ENCODE measurements around the gene EIF4EBP2.

EIF4EBP2 gene

DNA sequence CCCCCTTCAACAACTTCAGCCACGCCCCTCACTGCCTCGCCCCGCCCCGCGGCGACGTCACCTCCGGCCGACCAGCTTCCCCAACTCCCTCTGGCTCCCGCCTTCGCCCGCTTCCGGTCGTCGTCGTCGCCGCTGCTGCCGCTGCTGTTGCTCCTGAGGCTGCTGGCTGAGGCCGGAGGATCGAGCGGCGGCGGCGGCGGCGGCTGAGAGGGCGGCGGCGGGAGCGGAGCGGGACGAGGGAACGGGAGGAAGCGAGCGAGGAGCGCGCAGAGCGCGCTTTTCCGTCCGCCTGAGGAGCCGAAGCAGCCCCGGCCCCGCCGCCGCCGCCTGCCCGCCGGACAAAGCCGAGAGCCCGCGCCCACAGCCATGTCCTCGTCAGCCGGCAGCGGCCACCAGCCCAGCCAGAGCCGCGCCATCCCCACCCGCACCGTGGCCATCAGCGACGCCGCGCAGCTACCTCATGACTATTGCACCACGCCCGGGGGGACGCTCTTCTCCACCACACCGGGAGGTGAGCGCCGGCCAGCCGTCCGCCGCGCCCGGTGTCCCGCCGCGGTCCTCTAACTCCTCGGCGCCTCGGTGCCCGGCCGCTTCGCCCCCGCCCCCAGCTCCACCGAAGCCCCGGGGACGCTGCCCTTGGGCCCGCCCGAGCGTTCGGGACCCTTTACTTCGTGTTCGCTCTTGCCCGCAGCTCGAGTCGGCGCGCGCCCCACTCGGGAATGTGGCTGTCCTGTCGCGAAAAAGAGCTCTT, at the start of gene EIF4EBP2:
Gene EIF4EBP2 (plus strand): TSS at position 110 of the 751 bp plus-strand sequence. CDS start 257 bp downstream, at position 367.
- H3K4me3 ChIP-seq (ENCODE audit: low read depth, low read length), result peak within 1 kb of the TSS; percentile 87
- TF ChIP-seq, protein P1, sequence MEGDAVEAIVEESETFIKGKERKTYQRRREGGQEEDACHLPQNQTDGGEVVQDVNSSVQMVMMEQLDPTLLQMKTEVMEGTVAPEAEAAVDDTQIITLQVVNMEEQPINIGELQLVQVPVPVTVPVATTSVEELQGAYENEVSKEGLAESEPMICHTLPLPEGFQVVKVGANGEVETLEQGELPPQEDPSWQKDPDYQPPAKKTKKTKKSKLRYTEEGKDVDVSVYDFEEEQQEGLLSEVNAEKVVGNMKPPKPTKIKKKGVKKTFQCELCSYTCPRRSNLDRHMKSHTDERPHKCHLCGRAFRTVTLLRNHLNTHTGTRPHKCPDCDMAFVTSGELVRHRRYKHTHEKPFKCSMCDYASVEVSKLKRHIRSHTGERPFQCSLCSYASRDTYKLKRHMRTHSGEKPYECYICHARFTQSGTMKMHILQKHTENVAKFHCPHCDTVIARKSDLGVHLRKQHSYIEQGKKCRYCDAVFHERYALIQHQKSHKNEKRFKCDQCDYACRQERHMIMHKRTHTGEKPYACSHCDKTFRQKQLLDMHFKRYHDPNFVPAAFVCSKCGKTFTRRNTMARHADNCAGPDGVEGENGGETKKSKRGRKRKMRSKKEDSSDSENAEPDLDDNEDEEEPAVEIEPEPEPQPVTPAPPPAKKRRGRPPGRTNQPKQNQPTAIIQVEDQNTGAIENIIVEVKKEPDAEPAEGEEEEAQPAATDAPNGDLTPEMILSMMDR (IDR thresholded peaks at IDR 0.05; ENCODE audit: control insufficient read depth, extremely low read depth, insufficient read depth), result no peak
- peak; percentile 86 for DNase-seq (ENCODE audit: low read depth)

DNA sequence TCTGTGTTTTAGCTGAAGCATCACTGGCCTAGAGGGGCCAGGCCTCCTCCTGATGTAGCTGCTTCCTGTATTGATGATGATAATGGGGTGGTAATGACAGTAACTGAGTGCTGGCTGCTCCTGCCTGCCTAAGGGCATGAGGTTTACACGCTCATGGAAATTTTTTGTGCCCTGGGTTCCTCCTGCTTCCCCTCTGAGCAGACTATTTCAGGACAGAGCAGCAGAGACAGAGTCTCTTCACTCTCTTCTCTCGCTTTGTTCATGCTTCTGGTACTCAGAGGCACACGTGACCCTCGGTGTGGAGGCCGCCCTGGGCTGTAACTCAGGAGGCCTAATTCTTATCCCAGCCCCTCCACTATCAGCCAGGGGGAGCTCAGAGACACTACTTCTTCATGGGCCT, 49.4 kb upstream of the EIF4EBP2 start:
- no peak overlapping the region for H3K4me3 ChIP-seq (ENCODE audit: low read depth, low read length)
- TF ChIP-seq, protein P1 (IDR thresholded peaks at IDR 0.05; ENCODE audit: control insufficient read depth, extremely low read depth, insufficient read depth), result no peak
- no peak for DNase-seq (ENCODE audit: low read depth)

DNA sequence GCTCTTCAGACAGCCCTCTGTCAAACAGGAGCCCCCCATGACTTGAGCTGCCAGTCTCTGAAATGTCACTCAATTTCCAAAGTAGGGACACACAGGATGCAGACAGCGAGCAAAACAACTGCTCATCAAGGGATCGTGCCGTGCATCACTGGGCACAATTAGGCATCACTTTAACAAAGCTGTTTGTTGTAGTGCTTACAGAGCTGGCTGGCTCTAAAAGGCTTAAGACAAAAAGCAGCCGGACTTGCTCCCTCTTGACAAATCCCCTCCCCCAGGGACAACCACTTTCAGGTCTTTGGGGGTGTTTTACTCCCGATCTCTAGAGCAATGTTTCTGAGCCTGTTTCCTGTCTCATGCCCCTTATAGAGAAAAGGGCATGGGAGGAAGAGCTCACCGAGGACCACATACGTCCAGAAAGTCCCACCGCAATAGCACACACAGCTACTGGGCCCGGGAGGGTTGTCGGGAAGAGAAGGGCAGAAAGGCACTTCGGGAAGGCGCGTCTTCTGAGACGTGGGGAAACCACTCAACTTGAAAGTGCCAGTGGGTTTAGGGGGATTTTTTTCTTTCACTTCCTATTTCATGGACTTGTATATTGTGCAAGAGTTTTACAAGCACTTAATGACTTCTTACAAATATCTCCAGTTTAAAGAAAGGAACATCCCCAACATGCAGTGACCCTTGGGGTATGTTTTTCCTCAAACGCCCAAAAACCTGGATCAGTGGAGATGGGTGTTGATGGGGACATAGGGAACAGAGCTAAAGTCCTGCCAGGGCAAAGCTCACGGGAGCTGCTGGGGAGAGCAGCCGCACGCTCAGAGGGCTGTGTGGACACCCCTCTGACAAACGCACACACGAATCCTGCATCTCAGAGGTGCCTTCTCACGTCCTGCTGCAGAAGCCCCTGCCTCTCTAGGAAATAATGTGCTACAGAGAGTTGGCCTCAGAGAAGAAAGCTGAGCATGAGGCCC, 48.6 kb upstream of the EIF4EBP2 start:
- no peak for DNase-seq (ENCODE audit: low read depth)
- no peak overlapping the region for H3K4me3 ChIP-seq (ENCODE audit: low read depth, low read length)
- TF ChIP-seq, protein P1 (IDR thresholded peaks at IDR 0.05; ENCODE audit: control insufficient read depth, extremely low read depth, insufficient read depth), result no peak

DNA sequence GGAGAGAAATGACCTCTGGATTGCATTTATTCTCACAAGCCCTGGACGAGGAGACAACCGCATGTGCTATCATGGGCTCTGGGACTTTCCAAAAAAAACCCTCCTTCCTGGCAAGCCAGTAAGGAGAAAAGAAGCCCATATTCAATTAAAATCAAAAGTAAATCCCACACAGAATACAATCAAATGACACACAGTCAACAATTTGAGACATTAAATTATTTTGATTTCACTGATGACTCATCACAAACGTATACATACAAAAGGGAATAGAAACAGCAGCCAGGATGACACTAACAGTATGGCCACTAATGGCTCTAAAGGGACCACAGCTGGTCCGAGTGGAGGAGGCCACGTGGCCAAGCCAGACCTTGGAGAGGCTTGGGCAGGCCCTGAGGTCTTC, 46.4 kb upstream of the EIF4EBP2 start:
- TF ChIP-seq, protein P1 (IDR thresholded peaks at IDR 0.05; ENCODE audit: control insufficient read depth, extremely low read depth, insufficient read depth), result no peak
- H3K4me3 ChIP-seq (ENCODE audit: low read depth, low read length), result no peak overlapping the region
- no peak for DNase-seq (ENCODE audit: low read depth)

DNA sequence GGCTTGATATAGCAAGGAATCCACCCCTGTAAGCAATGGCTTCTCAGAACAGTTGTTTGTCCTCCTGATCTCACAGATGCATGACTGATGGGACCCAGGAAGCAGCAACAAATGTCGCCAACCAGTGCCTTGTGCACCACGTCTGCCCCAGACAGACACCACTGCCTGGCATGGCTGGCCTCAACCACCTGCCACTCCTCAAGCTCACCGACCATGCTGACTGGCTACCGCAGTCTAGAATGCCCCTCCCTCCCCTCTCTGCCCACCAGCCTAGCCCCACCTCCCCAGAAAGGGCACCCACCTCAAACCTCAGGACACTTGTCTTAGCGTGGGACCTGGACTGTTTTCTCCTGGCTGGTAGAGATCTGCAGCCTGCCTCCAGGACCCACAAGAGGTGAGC, 45.5 kb upstream of the EIF4EBP2 start:
- no peak overlapping the region for H3K4me3 ChIP-seq (ENCODE audit: low read depth, low read length)
- TF ChIP-seq, protein P1 (IDR thresholded peaks at IDR 0.05; ENCODE audit: control insufficient read depth, extremely low read depth, insufficient read depth), result no peak
- no peak for DNase-seq (ENCODE audit: low read depth)

DNA sequence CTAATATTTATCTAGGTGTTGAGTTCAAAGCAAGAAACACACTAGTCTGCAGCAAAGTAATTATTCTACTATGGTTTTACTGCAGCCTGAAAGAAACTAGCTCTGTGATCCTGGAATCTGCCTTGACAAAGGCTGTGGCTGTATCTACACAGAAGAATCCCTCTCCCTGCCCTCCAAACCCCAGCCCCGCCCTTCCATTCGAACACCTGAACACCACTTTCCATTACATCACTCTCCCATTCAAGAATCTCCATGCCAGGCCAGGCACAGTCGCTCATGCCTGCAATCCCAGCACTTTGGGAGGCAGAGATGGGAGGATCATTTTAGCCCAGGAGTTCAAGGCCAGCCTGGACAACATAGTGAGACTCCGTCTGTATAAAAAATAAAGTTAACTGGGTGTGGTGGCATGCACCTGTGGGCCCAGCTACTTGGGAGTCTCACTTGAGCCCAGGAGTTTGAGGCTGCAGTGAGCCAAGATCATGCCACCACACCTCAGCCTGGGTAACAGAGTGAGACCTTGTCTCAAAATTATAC, 44.9 kb upstream of the EIF4EBP2 start:
- DNase-seq (ENCODE audit: low read depth), result no peak
- H3K4me3 ChIP-seq (ENCODE audit: low read depth, low read length), result no peak overlapping the region
- TF ChIP-seq, protein P1 (IDR thresholded peaks at IDR 0.05; ENCODE audit: control insufficient read depth, extremely low read depth, insufficient read depth), result no peak

Measured in LNCaP clone FGC (cell line).